Adipocyte (in vitro differentiated cells): ENCODE measurements around the gene PARG.
"Not testable (repeated sequence)": the region's sequence is repeated elsewhere in the genome, so short reads cannot be mapped to it uniquely, and the experiment has no call there.

Source experiments
- DNase-seq: peaks from one replicate; pipeline ENCODE4 v3.0.0-alpha.2; 2015; ENCODE audit warnings: low read depth
- H3K27me3 ChIP-seq: replicated peaks from 2 replicates; pipeline ENCODE4 v1.7.0; 2013; ENCODE audit warnings: mild to moderate bottlenecking, low read length, moderate library complexity; ENCODE audit not compliant: control insufficient read depth, insufficient read depth
- H3K36me3 ChIP-seq: 2 replicates; pipeline ENCODE4 v1.7.0; 2013; ENCODE audit warnings: low read length, mild to moderate bottlenecking, moderate library complexity; ENCODE audit not compliant: control insufficient read depth, insufficient read depth, severe bottlenecking
- H3K4me1 ChIP-seq: 2 replicates; pipeline ENCODE4 v1.7.0; 2013; ENCODE audit warnings: mild to moderate bottlenecking, low read length, moderate library complexity; ENCODE audit not compliant: control insufficient read depth, insufficient read depth
- H3K4me3 ChIP-seq: 2 replicates; pipeline ENCODE4 v1.7.0; 2013; ENCODE audit warnings: mild to moderate bottlenecking, low read length, moderate library complexity
- H3K9ac ChIP-seq: 2 replicates; pipeline ENCODE4 v1.7.0; 2013; ENCODE audit warnings: mild to moderate bottlenecking, low read length, moderate library complexity
- H3K9me3 ChIP-seq: 2 replicates; pipeline ENCODE4 v1.7.0; 2013; ENCODE audit warnings: mild to moderate bottlenecking, low read length, moderate library complexity; ENCODE audit not compliant: control insufficient read depth

The PARG gene

GRCh38 chr10:49842333-49842628 is 99.5 kb downstream of the PARG start:
- peaks cover 51% of the 10 kb centered on the region for H3K36me3 ChIP-seq
- H3K9me3 ChIP-seq, H3K4me3 ChIP-seq: not testable (repeated sequence)

GRCh38 chr10:49841615-49842332 is 100.1 kb downstream of the PARG start:
- no peaks in the 10 kb centered on the region for H3K27me3 ChIP-seq
- H3K9ac ChIP-seq: no peak overlapping the region
- DNase-seq: no peak
- H3K36me3 ChIP-seq: peaks cover 56% of the 10 kb centered on the region
- no peak overlapping the region for H3K4me3 ChIP-seq
- peaks cover 2% of the 10 kb centered on the region for H3K4me1 ChIP-seq
- no peaks in the 10 kb centered on the region for H3K9me3 ChIP-seq

More at GRCh38 chr10:49842333-49842628, 99.5 kb downstream of the PARG start:
- H3K27me3 ChIP-seq, H3K4me1 ChIP-seq, H3K9ac ChIP-seq, DNase-seq: not testable (repeated sequence)

GRCh38 chr10:49837685-49838084 is 104.1 kb downstream of the PARG start:
- no peaks in the 10 kb centered on the region for H3K4me1 ChIP-seq
- no peaks in the 10 kb centered on the region for H3K27me3 ChIP-seq
- DNase-seq: no peak
- no peak overlapping the region for H3K4me3 ChIP-seq
- H3K9me3 ChIP-seq: no peaks in the 10 kb centered on the region
- H3K9ac ChIP-seq: no peak overlapping the region
- peaks cover 58% of the 10 kb centered on the region for H3K36me3 ChIP-seq

- no peaks in the 10 kb centered on the region for H3K9me3 ChIP-seq
- no peak for DNase-seq
- no peak overlapping the region for H3K4me3 ChIP-seq
- H3K4me1 ChIP-seq: no peaks in the 10 kb centered on the region
- H3K27me3 ChIP-seq: no peaks in the 10 kb centered on the region
- H3K9ac ChIP-seq: no peak overlapping the region
- peaks cover 62% of the 10 kb centered on the region for H3K36me3 ChIP-seq
These were observed 104.8 kb downstream of the PARG start for GRCh38 chr10:49837051-49837478.

- Histone ChIP-seq H3K9me3 (no peaks in the 10 kb centered on the region), H3K4me3 (no peak overlapping the region), H3K9ac (no peak overlapping the region), H3K36me3 (peaks cover 58% of the 10 kb centered on the region), H3K4me1 (no peaks in the 10 kb centered on the region), H3K27me3 (no peaks in the 10 kb centered on the region)
- DNase-seq: no peak
These were observed 106.9 kb downstream of the PARG start for GRCh38 chr10:49834976-49835375.

- Histone ChIP-seq H3K36me3 (peaks cover 51% of the 10 kb centered on the region), H3K9me3 (no peaks in the 10 kb centered on the region), H3K4me3 (no peak overlapping the region), H3K4me1 (no peaks in the 10 kb centered on the region), H3K27me3 (no peaks in the 10 kb centered on the region), H3K9ac (no peak overlapping the region)
- DNase-seq: no peak
These were observed 107.6 kb downstream of the PARG start for GRCh38 chr10:49834201-49834600.

- no peaks in the 10 kb centered on the region for H3K27me3 ChIP-seq
- no peaks in the 10 kb centered on the region for H3K4me1 ChIP-seq
- H3K9me3 ChIP-seq: no peaks in the 10 kb centered on the region
- no peak overlapping the region for H3K9ac ChIP-seq
- no peak overlapping the region for H3K4me3 ChIP-seq
- no peak for DNase-seq
- peaks cover 48% of the 10 kb centered on the region for H3K36me3 ChIP-seq
These were observed 108.7 kb downstream of the PARG start for GRCh38 chr10:49833168-49833567.

GRCh38 chr10:49831352-49832035 is 110.3 kb downstream of the PARG start:
- H3K36me3 ChIP-seq: peaks cover 41% of the 10 kb centered on the region
- no peaks in the 10 kb centered on the region for H3K4me1 ChIP-seq
- DNase-seq: peak; percentile 12
- H3K27me3 ChIP-seq: no peaks in the 10 kb centered on the region
- H3K9ac ChIP-seq: no peak overlapping the region
- H3K4me3 ChIP-seq: no peak overlapping the region
- H3K9me3 ChIP-seq: no peaks in the 10 kb centered on the region

- Histone ChIP-seq H3K4me1 (no peaks in the 10 kb centered on the region), H3K27me3 (no peaks in the 10 kb centered on the region), H3K9ac (no peak overlapping the region), H3K9me3 (no peaks in the 10 kb centered on the region), H3K4me3 (no peak overlapping the region), H3K36me3 (peaks cover 39% of the 10 kb centered on the region)
- no peak for DNase-seq
These were observed 111.0 kb downstream of the PARG start for GRCh38 chr10:49830846-49831245.

GRCh38 chr10:49830016-49830415 is 111.8 kb downstream of the PARG start:
- Histone ChIP-seq H3K9me3 (no peaks in the 10 kb centered on the region), H3K4me1 (no peaks in the 10 kb centered on the region), H3K36me3 (peaks cover 36% of the 10 kb centered on the region), H3K4me3 (no peak overlapping the region), H3K9ac (no peak overlapping the region), H3K27me3 (no peaks in the 10 kb centered on the region)
- no peak for DNase-seq

GRCh38 chr10:49827297-49827696 is 114.5 kb downstream of the PARG start:
- H3K4me3 ChIP-seq: no peak overlapping the region
- peaks cover 36% of the 10 kb centered on the region for H3K36me3 ChIP-seq
- peaks cover under 1% of the 10 kb centered on the region for H3K9me3 ChIP-seq
- no peak overlapping the region for H3K9ac ChIP-seq
- no peaks in the 10 kb centered on the region for H3K27me3 ChIP-seq
- no peak for DNase-seq
- H3K4me1 ChIP-seq: no peaks in the 10 kb centered on the region
